ENCODE measurements around the gene SIRPA. TPM values are rescaled to one million over a fixed set of nuclear protein-coding genes. Genes with fewer than 3 reads are reported as not detected.
A peak's percentile ranks its signal among the peaks of the same experiment; 100 is the strongest.

Gene SIRPA
- total RNA-seq, 2 donors from 2014 or later = 5.1 to 6.3 TPM

- WGBS, 2 experiments (ENCODE audit: insufficient coverage in 1 of 2, insufficient read length in 1 of 2) = 89 to 100% methylated on average over 4 to 8 of the region's 8 CpGs
- H3K27me3 Mint-ChIP-seq (ENCODE audit: insufficient read depth) = peaks cover 51% of the 10 kb centered on the region
These were observed 48.2 kb downstream of the SIRPA start for GRCh38 chr20:1943275-1944002.

GRCh38 chr20:1944345-1945091, 49.3 kb downstream of the SIRPA start:
- peak; percentile 38 for TF ChIP-seq CTCF (conservative IDR thresholded peaks at IDR 0.05)
- Mint-ChIP-seq H3K9me3 (no peaks in the 10 kb centered on the region), H3K4me1 (peaks cover 5% of the 10 kb centered on the region), H3K4me3 (no peak overlapping the region), H3K36me3 (ENCODE audit: low read depth) (no peaks in the 10 kb centered on the region), H3K27me3 (ENCODE audit: insufficient read depth) (peaks cover 55% of the 10 kb centered on the region), H3K27ac (no peak overlapping the region)
- peaks cover 27% of the 10 kb centered on the region for H3K27me3 ChIP-seq (ENCODE audit: control insufficient read depth, insufficient read depth, low read length, poor library complexity, severe bottlenecking)
- H3K4me1 ChIP-seq (ENCODE audit: control insufficient read depth, insufficient read depth, low read length) = peaks cover 2% of the 10 kb centered on the region
- H3K9me3 ChIP-seq (ENCODE audit: control insufficient read depth, low read length) = no peaks in the 10 kb centered on the region
- no peak overlapping the region for H3K4me3 ChIP-seq (ENCODE audit: low read length)
- 92 to 98% methylated on average over 5 to 6 of the region's 6 CpGs for WGBS, 2 experiments (ENCODE audit: insufficient coverage in 1 of 2, insufficient read length in 1 of 2)
- H3K36me3 ChIP-seq (ENCODE audit: control insufficient read depth, insufficient read depth, low read length) = no peaks in the 10 kb centered on the region
- H3K27ac ChIP-seq (ENCODE audit: low read depth, low read length) = no peak overlapping the region
- no peak for DNase-seq
- no peak overlapping the region for H3K9ac ChIP-seq (ENCODE audit: extremely low read depth, low read length, poor library complexity, severe bottlenecking)

More at GRCh38 chr20:1943275-1944002, 48.2 kb downstream of the SIRPA start:
- Histone ChIP-seq H3K36me3 (ENCODE audit: control insufficient read depth, insufficient read depth, low read length) (no peaks in the 10 kb centered on the region), H3K4me1 (ENCODE audit: control insufficient read depth, insufficient read depth, low read length) (peaks cover 2% of the 10 kb centered on the region), H3K9me3 (ENCODE audit: control insufficient read depth, low read length) (no peaks in the 10 kb centered on the region), H3K4me3 (ENCODE audit: low read length) (no peak overlapping the region), H3K9ac (ENCODE audit: extremely low read depth, low read length, poor library complexity, severe bottlenecking) (no peak overlapping the region), H3K27me3 (ENCODE audit: control insufficient read depth, insufficient read depth, low read length, poor library complexity, severe bottlenecking) (peaks cover 27% of the 10 kb centered on the region), H3K27ac (ENCODE audit: low read depth, low read length) (no peak overlapping the region)
- no peak for TF ChIP-seq CTCF (conservative IDR thresholded peaks at IDR 0.05)
- Mint-ChIP-seq H3K4me3 (no peak overlapping the region), H3K4me1 (no peaks in the 10 kb centered on the region), H3K9me3 (no peaks in the 10 kb centered on the region), H3K36me3 (ENCODE audit: low read depth) (no peaks in the 10 kb centered on the region), H3K27ac (no peak overlapping the region)
- DNase-seq = no peak

GRCh38 chr20:1945134-1945618, 50.0 kb downstream of the SIRPA start:
- no peaks in the 10 kb centered on the region for H3K36me3 ChIP-seq (ENCODE audit: control insufficient read depth, insufficient read depth, low read length)
- Mint-ChIP-seq H3K4me3 (no peak overlapping the region), H3K27me3 (ENCODE audit: insufficient read depth) (peaks cover 55% of the 10 kb centered on the region), H3K27ac (no peak overlapping the region), H3K4me1 (peaks cover 9% of the 10 kb centered on the region), H3K36me3 (ENCODE audit: low read depth) (no peaks in the 10 kb centered on the region), H3K9me3 (no peaks in the 10 kb centered on the region)
- peaks cover 27% of the 10 kb centered on the region for H3K27me3 ChIP-seq (ENCODE audit: control insufficient read depth, insufficient read depth, low read length, poor library complexity, severe bottlenecking)
- no peaks in the 10 kb centered on the region for H3K9me3 ChIP-seq (ENCODE audit: control insufficient read depth, low read length)
- H3K9ac ChIP-seq (ENCODE audit: extremely low read depth, low read length, poor library complexity, severe bottlenecking) = no peak overlapping the region
- DNase-seq = no peak
- no peak overlapping the region for H3K4me3 ChIP-seq (ENCODE audit: low read length)
- peaks cover 2% of the 10 kb centered on the region for H3K4me1 ChIP-seq (ENCODE audit: control insufficient read depth, insufficient read depth, low read length)
- TF ChIP-seq CTCF (conservative IDR thresholded peaks at IDR 0.05) = no peak
- no peak overlapping the region for H3K27ac ChIP-seq (ENCODE audit: low read depth, low read length)
- 92 to 100% methylated on average over 6 to 9 of the region's 9 CpGs for WGBS, 2 experiments (ENCODE audit: insufficient coverage in 1 of 2, insufficient read length in 1 of 2)

Measured in endodermal cell (in vitro differentiated cells).